Endothelial cell of umbilical vein (primary cell): ENCODE results near the gene UBE2U. TPM values are rescaled to one million over a fixed set of nuclear protein-coding genes. Genes with fewer than 3 reads are reported as not detected.

Experiments used
- BruUV-seq: library from RNA; stranded (reverse); fragments of 400-500 nt; replicated peaks from 2 replicates; lab custom pipeline; 2021; lab: Mats Ljungman, UMichigan
- CTCF ChIA-PET: fragments of 300-600, 350-600 bp; sonication (Branson Sonifier 250); formaldehyde crosslinking; loops from one replicate; lab custom pipeline; 2021; ENCODE audit warnings: antibody characterized with exemption, inconsistent platforms; lab: Charles Lee
- POLR2A ChIA-PET: fragments of 300-600, 350-600 bp; sonication (Branson Sonifier 250); formaldehyde crosslinking; loops from one replicate; lab custom pipeline; 2021; ENCODE audit warnings: antibody characterized with exemption, inconsistent platforms; lab: Charles Lee
- DNase-seq: peaks from one replicate; pipeline ENCODE4 v3.0.0-alpha.2; 2011; ENCODE audit warnings: low read depth, low spot score
- FAIRE-seq: peaks from 2 replicates; lab custom pipeline; 2011; peaks lifted over from hg19 to GRCh38; lab: Jason Lieb, UNC
- H2AFZ ChIP-seq: 2 replicates; pipeline ENCODE4 v1.6.0; 2012; ENCODE audit warnings: low read depth, low read length, control low read depth, inconsistent platforms
- H3K27ac ChIP-seq: 2 replicates; pipeline ENCODE4 v1.5.1; 2011; ENCODE audit warnings: low read depth, mild to moderate bottlenecking, control low read depth, low read length, moderate library complexity; ENCODE audit not compliant: insufficient read depth
- H3K27me3 ChIP-seq, 2 experiments: 2 replicates each; pipeline versions ENCODE4 v1.6.0 to v1.6.1; 2011; ENCODE audit warnings: low read length in 2 of 2, mixed read lengths in 1 of 2; ENCODE audit not compliant: control insufficient read depth in 2 of 2, insufficient read depth in 2 of 2
- H3K36me3 ChIP-seq, 2 experiments: 2 replicates in 1 of 2; 3 replicates in 1 of 2; pipeline ENCODE4 v1.5.1; 2011; ENCODE audit warnings: low read length in 2 of 2, mild to moderate bottlenecking in 1 of 2, moderate library complexity in 1 of 2; ENCODE audit not compliant: control insufficient read depth in 2 of 2, insufficient read depth in 2 of 2; ENCODE audit errors: extremely low read depth in 1 of 2
- H3K4me1 ChIP-seq: 3 replicates; pipeline ENCODE4 v1.5.1; 2011; ENCODE audit warnings: mild to moderate bottlenecking, low read length; ENCODE audit not compliant: control insufficient read depth, insufficient read depth; ENCODE audit errors: extremely low read depth
- H3K4me2 ChIP-seq: 2 replicates; pipeline ENCODE4 v1.6.1; 2011; ENCODE audit warnings: low read length, control low read depth, mixed read lengths; ENCODE audit not compliant: insufficient read depth
- H3K4me3 ChIP-seq, 3 experiments: fragments of 200-600 bp in 1 of 3; sonication (generic), shearing (Covaris generic) in 1 of 3; replicated peaks in 1 of 3; 2 replicates each; pipeline ENCODE4 v1.5.1; 2011 to 2016; ENCODE audit warnings: control low read depth in 3 of 3, low read length in 3 of 3, mild to moderate bottlenecking in 2 of 3, inconsistent platforms in 1 of 3, low read depth in 1 of 3, moderate library complexity in 1 of 3; ENCODE audit not compliant: insufficient read depth in 1 of 3
- H3K79me2 ChIP-seq: 2 replicates; pipeline ENCODE4 v1.6.0; 2012; ENCODE audit warnings: low read length, inconsistent platforms; ENCODE audit not compliant: control insufficient read depth, insufficient read depth
- H3K9ac ChIP-seq: replicated peaks from 2 replicates; pipeline ENCODE3; 2011; ENCODE audit warnings: low read length, control low read depth; ENCODE audit not compliant: insufficient read depth; ENCODE audit errors: extremely low read depth
- H3K9me1 ChIP-seq: replicated peaks from 3 replicates; pipeline ENCODE4 v1.6.0; 2011; ENCODE audit warnings: mild to moderate bottlenecking, low read length; ENCODE audit not compliant: control insufficient read depth, insufficient read depth; ENCODE audit errors: extremely low read depth
- H3K9me3 ChIP-seq: replicated peaks from 2 replicates; pipeline ENCODE4 v1.5.1; 2012; ENCODE audit warnings: low read length, inconsistent platforms; ENCODE audit not compliant: control insufficient read depth, insufficient read depth
- H4K20me1 ChIP-seq: replicated peaks from 2 replicates; pipeline ENCODE3; 2011; ENCODE audit warnings: mild to moderate bottlenecking, low read length; ENCODE audit not compliant: control insufficient read depth, insufficient read depth; ENCODE audit errors: extremely low read depth
- EZH2 ChIP-seq: IDR thresholded peaks from 2 replicates; pipeline ENCODE4 v1.6.1; 2012; ENCODE audit warnings: borderline replicate concordance, low read depth, mild to moderate bottlenecking, moderate library complexity, low read length, inconsistent platforms; ENCODE audit not compliant: severe bottlenecking
- FOS ChIP-seq: IDR thresholded peaks from 2 replicates; pipeline ENCODE4 v1.6.1; 2011; ENCODE audit warnings: mild to moderate bottlenecking, low read length, moderate library complexity, borderline replicate concordance; ENCODE audit not compliant: insufficient read depth
- GATA2 ChIP-seq: IDR thresholded peaks from 2 replicates; pipeline ENCODE4 v1.7.0; 2011; ENCODE audit warnings: low read depth, mild to moderate bottlenecking, moderate library complexity, mixed read lengths, low read length; ENCODE audit not compliant: insufficient read length, insufficient read depth
- JUN ChIP-seq: IDR thresholded peaks from 2 replicates; pipeline ENCODE4 v1.6.1; 2011; ENCODE audit warnings: borderline replicate concordance, low read depth; ENCODE audit not compliant: insufficient read length, insufficient read depth
- MYC ChIP-seq: IDR thresholded peaks from one replicate; pipeline ENCODE4 v1.6.1; 2011; ENCODE audit warnings: mild to moderate bottlenecking, low read depth, low read length
- POLR2A ChIP-seq: IDR thresholded peaks from 2 replicates; pipeline ENCODE4 v1.6.1; 2012; ENCODE audit warnings: low read depth, mild to moderate bottlenecking, control low read depth, low read length
- POLR2AphosphoS5 ChIP-seq: IDR thresholded peaks from 2 replicates; pipeline ENCODE4 v1.6.1; 2012; ENCODE audit warnings: low read depth, mild to moderate bottlenecking, control low read depth, low read length, moderate library complexity; ENCODE audit not compliant: insufficient read depth
- dilution Hi-C: fragments of 300-500 bp; cut with MboI; formaldehyde crosslinking; loops from one replicate; pipeline ENCODE4 v1.15.0; 2019; ENCODE audit warnings: low sequenced_read_pairs; ENCODE audit not compliant: extremely low pct_ligation_motif_present
- intact Hi-C: fragments of 100-400 bp; cut with micrococcal nuclease; formaldehyde crosslinking; loops from one replicate; pipeline ENCODE4 v1.10.0; 2022
- polyA plus RNA-seq, 4 experiments: library from polyadenylated mRNA; depleted of rRNA in 3 of 4; stranded (reverse) in 3 of 4; unstranded in 1 of 4; fragments of >200 nt; gene quantifications; 2 replicates each; pipeline versions ENCODE4 v1.2.1 to v1.2.3, GENCODE V29; 2011 to 2012; ENCODE audit warnings: missing spikeins in 1 of 4
- total RNA-seq: library from RNA; stranded (reverse); gene quantifications from 2 replicates; pipeline ENCODE4 v1.2.3, GENCODE V29; 2021
- TF ChIP-seq, protein P1 (sequence below), 2 donors: IDR thresholded peaks; 1 replicate in 1 of 2; 2 replicates in 1 of 2; pipeline ENCODE4 v1.5.1; 2011; ENCODE audit warnings: low read length in 2 of 2, mild to moderate bottlenecking in 2 of 2, moderate library complexity in 2 of 2, control low read depth in 1 of 2, inconsistent platforms in 1 of 2, low read depth in 1 of 2; ENCODE audit not compliant: insufficient read depth in 1 of 2; ENCODE audit errors: extremely low read depth in 1 of 2
- TF ChIP-seq, protein P2 (sequence below): IDR thresholded peaks from 2 replicates; pipeline ENCODE4 v1.6.1; 2011; ENCODE audit not compliant: insufficient read depth, insufficient read length

Gene UBE2U
- total and polyA plus RNA-seq, 2 donors (not counting 3 experiments of a cell fraction or from before 2014, with no cell fraction given): not detected

DNA sequence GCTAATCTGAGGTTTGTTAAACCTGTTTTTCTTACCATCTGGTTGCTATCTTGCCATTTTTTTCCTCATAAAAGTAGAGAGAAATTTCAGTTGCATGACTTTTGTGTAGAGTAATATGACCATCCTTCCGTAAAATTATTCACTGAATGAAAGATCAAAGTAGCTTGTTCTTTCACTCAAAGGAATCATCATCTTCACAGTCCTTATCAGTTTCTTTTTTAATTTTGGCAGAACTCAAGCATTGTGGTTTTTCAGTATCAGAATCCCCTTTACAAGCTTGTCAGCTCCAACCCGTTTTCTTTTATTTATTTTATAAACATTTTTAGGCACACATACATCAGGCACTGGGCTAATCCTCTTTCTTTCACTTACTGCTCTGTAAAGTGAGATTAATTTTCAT, 91.7 kb downstream of the UBE2U start:
- Histone ChIP-seq H3K36me3 (no peaks in the 10 kb centered on the region), H4K20me1 (no peaks in the 10 kb centered on the region), H3K4me2 (no peak overlapping the region), H3K4me1 (peaks cover 22% of the 10 kb centered on the region), H3K27me3 (no peaks in the 10 kb centered on the region), H3K79me2 (no peaks in the 10 kb centered on the region), H3K9me3 (no peaks in the 10 kb centered on the region), H3K9ac (no peak overlapping the region), H2AFZ (no peak overlapping the region), H3K4me3 (no peak overlapping the region), H3K9me1 (no peaks in the 10 kb centered on the region), H3K27ac (no peak overlapping the region)
- FAIRE-seq (no peak), DNase-seq (no peak)
- BruUV-seq: no TSS peak
- CTCF ChIA-PET: interaction anchor here (1.1 kb wide), 2 partner anchors 23 to 715 kb away, joined by 3 read pairs; no protein-coding TSS in a partner anchor
- dilution Hi-C loops: no loop called here
- TF ChIP-seq POLR2AphosphoS5: no peak
- TF ChIP-seq, protein P1, sequence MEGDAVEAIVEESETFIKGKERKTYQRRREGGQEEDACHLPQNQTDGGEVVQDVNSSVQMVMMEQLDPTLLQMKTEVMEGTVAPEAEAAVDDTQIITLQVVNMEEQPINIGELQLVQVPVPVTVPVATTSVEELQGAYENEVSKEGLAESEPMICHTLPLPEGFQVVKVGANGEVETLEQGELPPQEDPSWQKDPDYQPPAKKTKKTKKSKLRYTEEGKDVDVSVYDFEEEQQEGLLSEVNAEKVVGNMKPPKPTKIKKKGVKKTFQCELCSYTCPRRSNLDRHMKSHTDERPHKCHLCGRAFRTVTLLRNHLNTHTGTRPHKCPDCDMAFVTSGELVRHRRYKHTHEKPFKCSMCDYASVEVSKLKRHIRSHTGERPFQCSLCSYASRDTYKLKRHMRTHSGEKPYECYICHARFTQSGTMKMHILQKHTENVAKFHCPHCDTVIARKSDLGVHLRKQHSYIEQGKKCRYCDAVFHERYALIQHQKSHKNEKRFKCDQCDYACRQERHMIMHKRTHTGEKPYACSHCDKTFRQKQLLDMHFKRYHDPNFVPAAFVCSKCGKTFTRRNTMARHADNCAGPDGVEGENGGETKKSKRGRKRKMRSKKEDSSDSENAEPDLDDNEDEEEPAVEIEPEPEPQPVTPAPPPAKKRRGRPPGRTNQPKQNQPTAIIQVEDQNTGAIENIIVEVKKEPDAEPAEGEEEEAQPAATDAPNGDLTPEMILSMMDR (IDR thresholded peaks at IDR 0.05; ENCODE audit: extremely low read depth in 1 of 2, insufficient read depth in 1 of 2, low read depth in 1 of 2, low read length in 2 of 2): no peak
- TF ChIP-seq POLR2A: no peak
- TF ChIP-seq GATA2: no peak
- no peak for TF ChIP-seq MYC
- no peak for TF ChIP-seq EZH2
- TF ChIP-seq, protein P2, sequence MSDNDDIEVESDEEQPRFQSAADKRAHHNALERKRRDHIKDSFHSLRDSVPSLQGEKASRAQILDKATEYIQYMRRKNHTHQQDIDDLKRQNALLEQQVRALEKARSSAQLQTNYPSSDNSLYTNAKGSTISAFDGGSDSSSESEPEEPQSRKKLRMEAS: no peak
- no peak for TF ChIP-seq FOS
- no peak for TF ChIP-seq JUN
- intact Hi-C loops: no loop called here
- POLR2A ChIA-PET: no interaction called here
